ENCODE measurements around the gene STBD1.
"Not testable (repeated sequence)": the region's sequence is repeated elsewhere in the genome, so short reads cannot be mapped to it uniquely, and the experiment has no call there.

STBD1 gene

GRCh38 chr4:76282941-76283689 is 23.4 kb upstream of the STBD1 start:
- DNase-seq (ENCODE audit: extremely low spot score), result no peak
- ChIA-PET POLR2A (no interaction called here), CTCF (no interaction called here)
- TF ChIP-seq CTCF (IDR thresholded peaks at IDR 0.05; ENCODE audit: control extremely low read depth, extremely low read depth, low read depth, missing control alignments), result no peak

GRCh38 chr4:76283900-76284299 is 22.6 kb upstream of the STBD1 start:
- ChIA-PET CTCF (no interaction called here), POLR2A (no interaction called here)
- no peak for TF ChIP-seq CTCF (IDR thresholded peaks at IDR 0.05; ENCODE audit: control extremely low read depth, extremely low read depth, low read depth, missing control alignments)
- DNase-seq (ENCODE audit: extremely low spot score), result no peak

- POLR2A ChIA-PET; DNase-seq (ENCODE audit: extremely low spot score); CTCF ChIA-PET: not testable (repeated sequence)
Observed at GRCh38 chr4:76287811-76288210, 18.7 kb upstream of the STBD1 start.

- ChIA-PET CTCF (interaction anchor here (1.5 kb wide), 1 partner anchor 14 kb away, joined by 3 read pairs; no protein-coding TSS in a partner anchor), POLR2A (no interaction called here)
- no peak for TF ChIP-seq CTCF (IDR thresholded peaks at IDR 0.05; ENCODE audit: control extremely low read depth, extremely low read depth, low read depth, missing control alignments)
- DNase-seq (ENCODE audit: extremely low spot score), result no peak
Observed at GRCh38 chr4:76292730-76293129, 13.8 kb upstream of the STBD1 start.

- CTCF ChIA-PET, result interaction anchor here (1.5 kb wide), 1 partner anchor 15 kb away, joined by 3 read pairs; no protein-coding TSS in a partner anchor
- POLR2A ChIA-PET, result interaction anchor here (0.6 kb wide), 1 partner anchor 14 kb away, joined by 6 read pairs; no protein-coding TSS in a partner anchor
- DNase-seq (ENCODE audit: extremely low spot score), result no peak
- no peak for TF ChIP-seq CTCF (IDR thresholded peaks at IDR 0.05; ENCODE audit: control extremely low read depth, extremely low read depth, low read depth, missing control alignments)
Observed at GRCh38 chr4:76293772-76294171, 12.8 kb upstream of the STBD1 start.

- DNase-seq (ENCODE audit: extremely low spot score), result no peak
- ChIA-PET CTCF (interaction anchor here (0.9 to 1.1 kb wide), 2 partner anchors 20 to 99 kb away, joined by 3 read pairs; no protein-coding TSS in a partner anchor), POLR2A (no interaction called here)
- TF ChIP-seq CTCF (IDR thresholded peaks at IDR 0.05; ENCODE audit: control extremely low read depth, extremely low read depth, low read depth, missing control alignments), result no peak
Observed at GRCh38 chr4:76296286-76296820, 10.2 kb upstream of the STBD1 start.

- no peak for TF ChIP-seq CTCF (IDR thresholded peaks at IDR 0.05; ENCODE audit: control extremely low read depth, extremely low read depth, low read depth, missing control alignments)
- DNase-seq (ENCODE audit: extremely low spot score), result no peak
- POLR2A ChIA-PET, result interaction anchor here (0.7 kb wide), 1 partner anchor 136 kb away, joined by 3 read pairs; no protein-coding TSS in a partner anchor
- CTCF ChIA-PET, result no interaction called here
Observed at GRCh38 chr4:76298227-76298626, 8.3 kb upstream of the STBD1 start.
